CD1c-positive myeloid dendritic cell (primary cell): ENCODE data around the gene GTF2H3.
"Not testable (repeated sequence)": the region's sequence is repeated elsewhere in the genome, so short reads cannot be mapped to it uniquely, and the experiment has no call there.

Source experiments
- DNase-seq: peaks from one replicate; pipeline ENCODE4 v3.0.0-alpha.2; 2016; ENCODE audit errors: extremely low spot score

GTF2H3 gene

DNA sequence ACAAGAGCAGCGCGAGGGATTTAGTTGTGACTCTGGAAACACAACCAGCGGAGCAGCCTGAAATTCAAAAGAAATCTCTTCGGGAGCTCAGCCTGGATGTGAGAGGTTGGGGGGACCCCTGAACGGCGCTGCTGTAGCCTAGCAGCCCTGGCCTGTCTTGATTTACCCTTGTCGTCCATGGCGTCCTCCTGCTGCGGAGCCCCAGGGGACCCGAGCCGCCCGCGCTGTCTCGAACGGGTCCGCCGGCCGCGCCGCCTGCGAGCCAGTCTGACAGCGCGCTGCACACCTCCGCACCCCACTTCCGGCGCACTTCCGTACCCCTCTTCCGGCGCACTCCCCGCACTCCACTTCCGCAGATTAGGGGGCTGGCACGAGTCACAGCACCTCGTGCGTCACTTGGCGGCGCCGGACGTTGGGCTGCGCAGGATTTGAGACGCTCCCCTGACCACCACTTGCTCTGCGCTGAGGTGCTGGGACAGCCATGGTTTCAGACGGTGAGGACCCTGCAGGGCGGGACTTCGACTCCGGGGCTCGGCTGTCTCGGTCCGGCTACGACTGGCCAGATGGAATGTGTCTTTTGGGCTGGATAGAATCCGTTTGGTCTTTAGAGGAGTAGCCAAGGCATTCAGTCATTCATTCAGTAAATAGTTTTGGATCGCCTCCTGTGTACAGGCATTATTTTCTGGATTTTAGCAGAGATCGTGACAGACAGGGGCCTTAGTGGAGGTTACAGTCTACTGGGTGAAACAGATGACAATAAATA lies at the start of gene GTF2H3, which contains the start of gene EIF2B1:
Gene GTF2H3, plus strand, starts transcription at position 451 of the 763 bp plus-strand sequence. Its CDS starts 31 bp downstream, at position 482.
Gene EIF2B1, minus strand, starts transcription at position 308 of the 763 bp plus-strand sequence. Its CDS starts 129 bp downstream, at position 179.
- DNase-seq, result peak; percentile 98

- DNase-seq, result no peak
Observed at GRCh38 chr12:123591702-123592481, 41.7 kb upstream of the GTF2H3 start.

DNA sequence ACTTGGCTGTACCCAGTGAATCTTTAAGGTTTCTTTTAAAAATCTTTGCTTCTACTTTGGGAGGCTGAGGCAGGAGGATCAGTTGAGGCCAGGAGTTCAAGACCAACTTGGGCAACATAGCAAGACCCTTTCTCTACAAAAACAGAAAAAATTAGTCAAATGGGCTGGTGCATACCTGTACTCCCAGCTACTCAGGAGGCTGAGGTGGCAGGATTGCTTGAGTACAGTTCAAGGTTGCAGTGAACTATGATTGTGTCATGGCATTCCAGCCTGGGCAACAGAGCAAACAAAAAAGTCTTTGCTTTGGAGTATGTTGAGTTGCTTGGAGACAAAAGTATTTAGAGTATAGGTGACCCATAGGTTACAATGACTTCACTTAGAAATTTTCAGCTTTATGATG lies 37.9 kb upstream of the GTF2H3 start:
- DNase-seq, result no peak

DNA sequence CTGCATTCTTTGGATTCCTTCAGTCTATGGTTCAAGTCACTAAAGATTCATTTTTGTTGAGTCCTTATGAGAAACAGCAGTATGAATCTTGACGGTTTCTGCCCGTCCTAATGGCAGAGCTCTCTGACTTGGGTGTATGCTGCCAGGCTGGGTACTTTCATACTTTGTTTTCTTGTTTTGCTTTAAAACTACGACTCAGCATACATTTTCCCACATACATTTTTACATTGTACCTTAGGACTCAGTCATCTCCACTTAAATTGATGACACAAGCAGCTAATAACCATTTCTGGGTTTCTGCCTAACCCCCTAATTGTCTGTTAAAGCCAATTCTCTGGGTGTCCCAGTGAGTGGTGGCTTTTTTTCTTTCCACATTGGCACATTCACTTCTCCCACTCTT lies 36.5 kb upstream of the GTF2H3 start:
- no peak for DNase-seq

GRCh38 chr12:123598522-123598921 lies 35.1 kb upstream of the GTF2H3 start:
- no peak for DNase-seq

GRCh38 chr12:123599310-123599709 lies 34.3 kb upstream of the GTF2H3 start:
- no peak for DNase-seq

DNA sequence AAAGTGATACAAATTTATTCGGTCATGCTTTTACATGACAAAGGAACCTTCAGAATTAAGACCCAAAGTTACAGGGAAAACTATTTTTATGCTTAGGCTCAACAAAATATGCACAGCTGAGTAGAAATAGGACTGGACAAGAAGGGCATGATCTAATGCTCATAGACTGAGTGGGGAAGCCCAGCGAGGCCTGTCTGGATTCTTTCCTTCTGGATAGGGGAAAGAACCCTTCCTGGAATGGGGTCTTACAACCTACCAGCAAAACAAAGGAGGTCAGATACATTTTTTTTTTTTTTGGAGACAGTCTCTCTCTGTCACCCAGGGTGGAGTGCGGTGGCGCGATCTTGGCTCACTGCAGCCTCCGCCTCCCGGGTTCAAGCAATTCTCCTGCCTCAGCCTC lies 33.9 kb upstream of the GTF2H3 start:
- no peak for DNase-seq

- peak; percentile 94 for DNase-seq
Observed at GRCh38 chr12:123601602-123602489, 31.8 kb upstream of the GTF2H3 start, which contains the start of gene DDX55. Gene DDX55, plus strand, starts transcription at chr12:123602099. Its CDS starts 50 bp downstream, at chr12:123602149.

GRCh38 chr12:123602651-123603195 lies 30.9 kb upstream of the GTF2H3 start:
- DNase-seq, result peak; percentile 20

GRCh38 chr12:123603495-123603894 lies 30.1 kb upstream of the GTF2H3 start:
- not testable (repeated sequence) for DNase-seq

- no peak for DNase-seq
Observed at GRCh38 chr12:123607756-123608155, 25.9 kb upstream of the GTF2H3 start.

GRCh38 chr12:123608182-123608581 lies 25.4 kb upstream of the GTF2H3 start:
- DNase-seq, result no peak

DNA sequence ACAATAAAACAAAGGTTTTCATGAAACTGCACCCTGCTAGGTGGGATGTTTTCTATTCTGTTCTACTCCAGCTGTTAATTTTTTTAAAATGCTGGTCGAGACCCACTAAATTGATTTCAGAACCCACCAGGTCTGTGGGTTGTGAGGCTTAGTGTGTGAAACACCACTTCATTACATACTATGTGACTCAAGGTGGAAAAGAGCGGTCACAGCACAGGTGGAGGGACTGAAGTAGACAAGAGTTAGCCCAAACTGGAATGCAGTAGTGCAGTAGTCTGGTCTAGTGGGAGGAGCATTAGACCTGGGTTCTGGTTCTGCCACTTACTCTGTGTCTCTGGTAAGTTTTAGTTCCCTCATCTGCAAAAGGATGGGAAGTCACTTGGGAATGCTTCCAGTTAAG lies 19.5 kb upstream of the GTF2H3 start:
- DNase-seq, result no peak

- DNase-seq, result no peak
Observed at GRCh38 chr12:123614531-123614930, 19.1 kb upstream of the GTF2H3 start.

DNA sequence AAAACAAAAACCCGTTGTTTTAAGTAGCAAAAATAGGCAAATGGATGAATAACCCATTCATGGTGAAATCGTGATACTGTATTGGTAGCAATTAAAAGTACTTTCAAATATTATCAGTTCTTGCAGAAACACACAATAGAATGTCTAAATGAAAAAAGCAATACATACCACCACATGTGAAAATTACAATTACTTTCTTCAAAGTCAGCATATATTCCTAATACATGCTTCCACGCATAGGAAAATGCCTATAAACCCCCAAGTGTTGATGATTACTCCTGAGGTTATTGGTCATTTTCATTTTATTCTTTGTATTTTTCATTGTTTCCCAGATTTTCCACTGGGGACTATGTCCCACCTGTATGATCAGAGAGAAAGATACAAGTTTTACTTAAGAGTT lies 16.5 kb upstream of the GTF2H3 start:
- DNase-seq, result no peak

DNA sequence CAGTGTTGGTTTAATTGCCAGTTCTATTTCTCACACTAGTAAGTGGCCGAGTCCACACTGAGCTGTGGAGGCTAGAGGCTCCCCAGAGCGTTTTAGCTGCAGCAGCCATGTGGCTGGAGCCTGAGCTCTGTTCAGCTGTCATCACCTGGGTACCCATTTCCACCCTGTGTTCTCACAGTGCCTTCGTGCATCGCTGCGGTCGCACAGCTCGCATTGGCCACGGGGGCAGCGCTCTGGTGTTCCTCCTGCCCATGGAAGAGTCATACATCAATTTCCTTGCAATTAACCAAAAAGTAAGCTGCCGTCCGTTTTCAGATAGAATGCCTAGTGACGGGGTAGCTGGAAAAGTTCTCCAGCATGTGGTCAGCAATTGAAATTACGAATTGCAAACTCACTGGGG lies 16.0 kb upstream of the GTF2H3 start:
- no peak for DNase-seq

GRCh38 chr12:123621101-123621500 lies 12.5 kb upstream of the GTF2H3 start:
- DNase-seq, result no peak

- DNase-seq, result no peak
Observed at GRCh38 chr12:123621619-123622530, 11.8 kb upstream of the GTF2H3 start.

DNA sequence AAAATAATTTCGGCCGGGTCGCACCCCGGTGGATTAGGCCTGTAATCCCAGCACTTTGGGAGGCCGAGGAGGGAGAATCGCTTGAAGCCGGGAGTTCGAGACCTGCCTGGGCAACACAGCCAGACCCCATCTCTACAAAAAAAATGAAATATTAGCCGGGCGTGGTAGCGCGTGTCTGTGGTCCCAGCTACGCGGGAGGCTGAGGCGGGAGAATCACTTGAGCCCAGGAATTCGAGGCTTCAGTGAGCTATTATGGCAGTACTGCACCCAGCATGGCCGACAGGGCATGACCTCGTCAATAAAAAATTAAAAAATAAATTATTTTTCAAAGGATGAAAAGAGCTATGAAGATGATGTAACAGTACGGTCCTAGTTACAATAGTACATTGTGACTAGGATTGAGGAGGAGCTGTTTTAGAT lies 523 bp downstream of the GTF2H3 start:
- DNase-seq, result no peak

GRCh38 chr12:123643911-123644310 lies 10.3 kb downstream of the GTF2H3 start:
- DNase-seq, result no peak
